GM18526 (cell line): Measurements from ENCODE around the gene MSMB.
A peak's percentile ranks its signal among the peaks of the same experiment; 100 is the strongest.

Experiments used
- POLR2A ChIP-seq: IDR thresholded peaks from 3 replicates; pipeline ENCODE4 v1.6.1; 2011; ENCODE audit not compliant: insufficient read length; ENCODE audit errors: extremely low read depth

Gene MSMB

GRCh38 chr10:46048152-46048551, 2.1 kb upstream of the MSMB start:
- TF ChIP-seq POLR2A: no peak

DNA sequence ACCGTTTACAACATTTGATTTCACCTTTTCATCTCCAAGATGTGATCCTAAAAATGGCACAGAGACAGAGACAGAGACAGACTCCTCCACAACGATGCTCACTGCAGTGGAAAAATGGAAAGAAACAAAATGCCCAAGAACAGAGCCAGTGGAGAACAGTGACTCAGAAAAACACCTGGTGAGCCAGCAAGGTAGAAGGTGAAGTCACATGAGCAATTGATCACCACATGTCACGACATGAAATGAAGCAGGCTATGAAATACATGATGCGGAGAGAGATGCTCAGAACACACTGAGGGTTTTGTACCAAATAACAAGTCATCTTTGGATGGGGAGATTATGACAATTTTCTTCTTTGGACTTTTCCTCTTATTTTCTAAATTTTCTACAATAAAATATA, 3.5 kb downstream of the MSMB start:
- no peak for TF ChIP-seq POLR2A

GRCh38 chr10:46040004-46040403, 6.1 kb downstream of the MSMB start:
- TF ChIP-seq POLR2A: no peak

DNA sequence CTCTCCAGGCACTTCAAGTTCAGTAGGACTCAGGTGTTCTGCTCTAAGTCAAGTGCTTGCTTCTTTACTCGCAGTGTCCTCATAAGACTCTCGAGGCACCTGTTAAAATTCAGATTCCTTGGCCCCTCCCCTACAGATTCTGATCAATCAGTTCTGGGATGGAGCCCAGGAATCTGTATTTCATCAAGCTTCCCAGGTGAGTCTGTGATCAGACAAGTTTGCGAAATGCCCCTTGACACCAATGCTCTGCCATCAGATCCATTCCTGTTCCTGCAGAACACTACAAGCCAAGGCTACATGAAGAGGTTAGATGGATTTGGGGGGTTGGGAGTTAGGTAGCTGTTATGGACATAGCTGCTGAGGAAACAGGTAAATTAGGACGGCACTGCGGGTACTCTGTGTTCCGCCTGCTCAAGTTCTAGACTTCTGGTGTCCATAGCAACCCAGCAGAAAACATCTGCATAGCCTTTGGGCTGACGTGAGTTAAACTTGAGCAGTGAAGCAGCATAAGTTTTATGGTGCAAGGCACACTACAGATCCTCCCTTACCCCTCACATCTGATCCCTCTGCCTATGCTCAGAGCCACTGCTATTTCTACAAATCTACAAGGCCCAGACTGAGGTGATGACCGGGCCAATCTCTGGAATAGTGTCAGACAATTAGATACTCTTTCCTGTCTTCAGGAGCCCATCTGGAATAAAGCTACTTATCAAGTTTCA, 8.8 kb downstream of the MSMB start:
- no peak for TF ChIP-seq POLR2A

GRCh38 chr10:46035923-46036849, 9.9 kb downstream of the MSMB start:
- no peak for TF ChIP-seq POLR2A

GRCh38 chr10:46033602-46034011, 12.5 kb downstream of the MSMB start:
- TF ChIP-seq POLR2A: no peak

DNA sequence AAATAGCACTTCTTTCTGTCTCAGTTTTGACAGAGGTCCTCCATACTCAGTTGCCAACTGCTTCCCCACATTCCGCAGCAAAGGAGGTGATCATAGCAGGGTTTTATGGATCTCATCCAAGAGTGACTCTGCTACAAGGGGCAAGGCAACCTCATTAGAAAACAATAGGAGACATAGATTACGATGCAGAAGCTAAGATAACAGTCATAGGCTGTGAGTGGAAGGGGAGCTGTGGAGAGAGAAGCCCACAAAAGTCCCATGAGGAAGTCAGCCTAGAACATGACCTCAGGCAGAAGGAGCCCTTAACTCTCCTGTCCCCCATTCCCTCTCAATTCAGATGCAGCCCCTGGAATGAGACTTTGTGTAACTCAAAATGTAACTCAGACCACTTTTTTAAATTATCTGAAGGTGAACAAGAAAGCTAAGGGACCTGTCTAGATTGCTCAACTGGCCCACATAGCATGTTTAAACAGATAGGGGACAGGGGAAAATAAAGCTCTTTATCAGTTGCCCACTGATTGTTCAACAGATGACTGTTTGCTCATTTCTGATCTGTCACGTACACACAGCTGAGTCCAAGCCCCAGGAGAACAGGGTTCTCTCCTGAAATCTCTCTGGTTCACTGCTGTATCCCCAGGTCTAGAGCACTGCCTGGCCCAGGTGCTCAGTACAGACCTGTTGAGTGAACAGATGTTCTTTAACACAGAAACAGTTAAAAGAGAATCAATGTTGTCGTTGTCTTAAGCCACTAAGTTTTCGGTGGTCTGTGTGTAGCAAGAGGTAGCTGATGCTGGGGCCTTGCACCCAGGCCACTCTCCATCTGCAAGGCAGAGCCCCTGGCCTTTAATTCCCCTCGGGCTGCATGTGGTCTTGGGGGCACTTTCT, 14.2 kb downstream of the MSMB start:
- no peak for TF ChIP-seq POLR2A

DNA sequence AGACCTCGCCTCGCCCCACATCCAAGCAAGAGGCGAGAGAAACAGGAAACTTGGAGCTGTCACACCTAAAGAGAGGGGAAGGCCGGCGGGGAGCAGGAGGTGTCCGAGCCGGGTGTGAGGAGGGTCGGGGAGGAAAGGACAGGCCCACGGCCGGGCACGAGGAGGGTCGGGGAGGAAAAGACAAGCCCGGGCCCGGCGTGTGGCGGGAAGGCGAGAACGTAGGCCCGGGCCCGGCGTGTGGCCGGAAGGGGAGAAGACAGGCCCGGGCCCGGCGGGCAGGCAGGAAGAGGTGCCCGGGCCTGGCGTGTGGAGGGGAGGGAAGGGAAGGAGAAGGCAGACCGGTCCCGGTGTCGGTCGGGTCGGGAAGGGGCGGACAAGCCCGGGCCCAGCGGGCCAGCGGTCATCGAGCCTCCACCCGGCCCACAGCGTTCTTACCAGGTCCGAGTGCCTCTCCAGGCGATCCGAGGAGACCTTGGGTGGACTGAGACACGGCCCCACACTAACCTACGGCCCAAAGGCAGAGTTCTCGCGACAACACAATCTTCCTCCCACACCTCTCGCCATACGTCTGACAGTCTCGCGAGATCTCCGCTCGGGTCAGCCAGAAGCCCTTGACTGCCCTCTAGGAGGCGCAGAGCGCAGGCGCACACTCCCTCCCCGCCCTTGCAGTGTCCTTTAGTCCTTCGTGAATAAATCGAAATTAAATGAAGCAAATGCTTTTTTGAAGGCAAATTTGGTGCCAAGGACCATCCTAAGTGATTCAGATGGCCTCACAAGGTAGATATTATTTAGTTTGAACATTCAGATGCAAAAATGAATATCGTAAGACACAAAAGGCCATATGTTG, 15.8 kb downstream of the MSMB start, which contains the start of gene NCOA4:
TSS of gene NCOA4 (minus strand) at position 533 of the 847 bp plus-strand sequence. CDS start 13,943 bp downstream, outside the sequence.
- TF ChIP-seq POLR2A: peak; percentile 94

- TF ChIP-seq POLR2A: no peak
Measured at GRCh38 chr10:46029461-46030030, 16.5 kb downstream of the MSMB start.

DNA sequence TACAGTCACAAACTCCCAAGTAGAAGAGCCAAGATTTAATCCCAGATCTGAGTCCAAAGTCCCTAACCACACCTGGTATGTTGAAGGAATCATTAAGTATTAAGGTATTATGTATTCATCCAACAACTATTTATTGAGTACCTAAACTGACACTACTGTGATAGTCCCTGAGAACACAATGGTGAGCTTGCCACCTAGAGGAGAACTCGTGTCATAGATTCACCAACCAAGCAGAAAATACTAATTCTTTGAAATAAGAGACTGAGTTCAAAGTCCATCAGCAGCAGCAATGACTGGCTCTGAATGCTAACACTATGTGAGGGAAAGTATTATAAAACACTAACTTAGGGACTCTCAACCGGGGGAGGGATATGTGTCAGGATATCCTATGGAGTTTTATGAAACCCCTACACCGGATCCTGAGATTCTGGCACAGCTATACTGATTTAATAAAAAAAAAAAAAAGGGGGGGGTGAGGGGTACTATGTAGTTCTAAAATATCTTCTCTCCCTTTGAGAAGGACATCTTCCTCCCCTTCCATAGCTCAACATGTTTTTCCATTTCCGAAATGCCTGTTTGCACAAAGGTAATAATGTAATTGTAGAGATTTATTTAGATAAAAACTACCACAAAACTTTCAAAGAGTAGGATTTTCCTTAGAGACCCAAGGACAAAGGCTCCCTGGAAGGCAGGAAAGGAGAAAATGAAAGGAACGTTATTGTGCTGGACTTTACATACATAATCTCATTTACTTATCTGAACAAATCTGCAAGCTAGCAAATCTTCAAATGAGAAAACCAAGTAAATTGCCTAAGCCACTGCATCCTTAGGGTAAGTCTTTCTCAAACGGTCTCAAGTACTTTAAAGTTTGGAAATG, 17.2 kb downstream of the MSMB start:
- TF ChIP-seq POLR2A: no peak

DNA sequence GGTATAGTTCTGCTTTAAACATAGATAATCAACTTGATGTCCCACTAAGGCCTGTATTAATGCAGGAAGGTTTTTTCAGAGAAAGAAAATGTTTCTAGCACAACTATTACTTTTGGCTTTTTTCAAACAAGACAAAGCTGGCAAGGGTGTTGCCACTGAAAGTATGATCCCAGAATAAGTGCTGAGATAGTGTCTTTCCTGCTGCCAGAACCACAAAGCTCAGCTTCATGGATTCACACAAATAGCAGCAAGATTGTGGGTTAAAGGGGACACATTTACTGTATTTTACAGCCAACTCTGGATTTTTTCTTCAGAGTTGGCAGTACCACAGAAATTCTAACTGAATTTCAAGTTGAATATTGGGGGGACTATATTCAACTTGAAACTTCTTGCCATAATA, 20.0 kb downstream of the MSMB start:
- TF ChIP-seq POLR2A: no peak

DNA sequence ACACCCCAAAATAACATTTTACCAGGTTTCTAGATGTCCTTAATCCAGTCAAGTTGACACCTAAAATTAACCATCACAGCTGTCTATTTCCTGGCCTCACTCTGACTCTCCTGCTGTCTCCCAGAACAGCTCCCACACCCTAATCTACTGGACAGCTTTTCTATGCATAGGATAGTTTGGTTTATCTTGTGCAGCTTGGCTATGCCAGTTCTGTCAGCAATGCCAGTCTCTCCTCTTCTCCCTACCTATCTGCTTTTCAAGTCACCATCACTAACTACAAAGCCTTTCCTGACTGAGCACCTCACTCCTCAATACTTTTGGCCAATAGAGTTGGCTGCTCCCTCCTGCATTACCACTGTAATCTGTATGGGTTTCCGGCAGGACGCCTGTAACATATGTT, 20.7 kb downstream of the MSMB start:
- TF ChIP-seq POLR2A: no peak

GRCh38 chr10:46024948-46025347, 21.1 kb downstream of the MSMB start:
- TF ChIP-seq POLR2A: no peak
